Epithelial cell of esophagus (primary cell): ENCODE measurements around the gene IL24.

Source experiments
- DNase-seq: peaks from one replicate; pipeline ENCODE4 v3.0.0; 2010; ENCODE audit warnings: low read depth
- H3K4me3 ChIP-seq: 2 replicates; pipeline ENCODE4 v1.5.1; 2011; ENCODE audit warnings: mild to moderate bottlenecking, low read length, control low read depth
- CTCF ChIP-seq: IDR thresholded peaks from 2 replicates; pipeline ENCODE4 v1.5.1; 2011; ENCODE audit warnings: low read depth, mild to moderate bottlenecking, low read length, control low read depth, inconsistent platforms; ENCODE audit not compliant: insufficient read depth; ENCODE audit errors: missing control alignments

IL24 gene

GRCh38 chr1:206898089-206898914 is 1.1 kb downstream of the IL24 start:
- H3K4me3 ChIP-seq: no peak overlapping the region
- DNase-seq: peak; percentile 65
- TF ChIP-seq CTCF: no peak

- no peak overlapping the region for H3K4me3 ChIP-seq
- no peak for TF ChIP-seq CTCF
- DNase-seq: no peak
These were observed 1.7 kb downstream of the IL24 start for GRCh38 chr1:206898915-206899431.

- H3K4me3 ChIP-seq: no peak overlapping the region
- TF ChIP-seq CTCF: no peak
- no peak for DNase-seq
These were observed 2.5 kb downstream of the IL24 start for GRCh38 chr1:206899717-206900116.

- DNase-seq: no peak
- TF ChIP-seq CTCF: no peak
These were observed 2.9 kb downstream of the IL24 start for GRCh38 chr1:206900149-206900548.

GRCh38 chr1:206901944-206902343 is 4.7 kb downstream of the IL24 start:
- TF ChIP-seq CTCF: peak; percentile 0
- no peak for DNase-seq
- no peak overlapping the region for H3K4me3 ChIP-seq

More at GRCh38 chr1:206900149-206900548, 2.9 kb downstream of the IL24 start:
- H3K4me3 ChIP-seq: no peak overlapping the region

- no peak for TF ChIP-seq CTCF
- DNase-seq: no peak
- H3K4me3 ChIP-seq: no peak overlapping the region
These were observed 5.5 kb downstream of the IL24 start for GRCh38 chr1:206902702-206903101.

GRCh38 chr1:206903687-206904086 is 6.4 kb downstream of the IL24 start:
- DNase-seq: no peak
- no peak for TF ChIP-seq CTCF
- H3K4me3 ChIP-seq: no peak overlapping the region
